ENCODE data around the gene SEMA4C.

Gene SEMA4C

GRCh38 chr2:96839875-96840850 is 29.7 kb downstream of the SEMA4C start:
- no peak for DNase-seq

- no peak for DNase-seq
Measured at GRCh38 chr2:96839293-96839874, 30.5 kb downstream of the SEMA4C start.

DNA sequence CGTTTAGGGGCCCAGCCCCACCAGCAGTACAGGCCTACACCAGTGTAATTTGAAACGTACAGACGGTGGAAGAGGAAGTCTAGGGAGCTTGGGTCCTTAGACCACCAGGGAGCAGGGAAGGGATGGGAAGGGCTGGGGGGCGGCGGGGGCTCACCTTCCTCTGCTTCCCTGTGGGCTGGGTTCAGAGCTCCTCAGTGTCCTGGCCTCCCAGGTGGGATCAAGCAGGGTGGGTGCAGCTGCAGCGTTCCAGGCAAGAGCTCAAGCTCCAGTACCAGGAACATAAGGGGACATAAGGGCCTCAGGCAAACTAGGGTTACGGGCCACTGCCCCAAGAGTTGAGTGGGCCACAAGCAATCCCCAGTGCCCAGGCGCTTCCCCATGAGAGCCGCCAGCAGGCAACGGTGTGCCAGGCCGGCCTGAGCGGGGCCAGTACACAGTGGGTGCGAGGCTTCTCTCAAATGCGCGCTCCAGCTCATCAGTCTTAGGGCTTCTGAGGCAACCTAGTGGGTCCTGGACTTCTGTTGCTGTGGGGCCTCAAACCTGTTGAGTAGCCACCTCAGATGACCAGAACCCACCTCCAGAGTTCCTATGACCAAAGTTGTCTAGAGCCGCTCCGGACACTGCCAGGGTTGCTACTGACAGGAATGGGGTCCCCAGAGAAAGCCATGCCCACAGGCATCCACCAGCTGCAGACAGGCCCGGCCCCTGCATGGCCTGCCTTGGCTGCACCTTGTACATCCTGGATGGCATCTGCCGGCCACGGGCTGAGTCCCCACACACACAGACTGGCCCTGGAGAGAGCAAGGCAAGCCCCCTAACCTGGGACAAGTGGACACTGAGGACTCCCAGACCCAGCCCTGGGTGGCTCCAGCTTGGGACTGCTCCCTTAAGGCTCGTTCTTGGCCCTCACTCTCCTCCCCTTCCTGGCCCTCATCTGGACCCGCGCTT is 31.3 kb downstream of the SEMA4C start:
- no peak for DNase-seq

GRCh38 chr2:96837575-96837974 is 32.3 kb downstream of the SEMA4C start:
- DNase-seq = no peak

DNA sequence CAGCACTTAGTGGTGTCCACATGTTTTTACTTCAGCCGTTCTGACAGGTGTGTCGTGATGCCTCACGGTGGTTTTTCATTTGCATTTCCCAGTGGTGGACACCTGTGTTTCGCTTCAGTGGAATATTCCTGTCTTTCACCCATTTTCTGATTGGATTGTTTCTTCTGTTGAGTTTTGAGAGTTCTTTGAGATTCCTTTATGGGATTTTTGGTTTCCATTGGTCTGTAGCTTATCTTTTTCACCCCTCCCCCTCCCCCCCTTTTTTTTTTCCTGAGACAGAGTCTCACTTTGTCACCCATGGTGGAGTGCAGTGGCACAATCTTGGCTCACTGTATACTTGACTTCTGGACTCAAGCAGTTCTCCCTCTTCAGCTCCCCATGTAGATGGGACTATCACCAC is 34.0 kb downstream of the SEMA4C start:
- no peak for DNase-seq

- DNase-seq = peak; percentile 93
Measured at GRCh38 chr2:96832754-96833507, 36.9 kb downstream of the SEMA4C start.

DNA sequence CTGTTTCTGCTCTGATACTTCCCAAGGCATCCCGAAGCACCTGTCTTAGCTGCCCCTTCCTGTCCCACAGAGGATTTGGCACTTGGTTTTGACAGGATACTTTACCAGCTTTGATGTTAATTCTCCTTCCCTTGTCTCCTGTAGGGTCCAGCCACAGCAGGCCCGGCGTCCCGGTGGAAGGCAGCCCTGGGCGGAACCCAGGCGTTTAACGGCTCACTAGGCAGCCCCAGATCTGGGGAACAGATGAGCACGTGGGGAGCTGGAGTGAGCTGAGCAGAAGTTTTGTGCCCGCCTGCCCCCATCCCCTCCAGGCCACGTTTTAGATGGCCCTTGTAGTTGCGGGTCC is 37.5 kb downstream of the SEMA4C start:
- no peak for DNase-seq

GRCh38 chr2:96831679-96832078 is 38.2 kb downstream of the SEMA4C start:
- DNase-seq = no peak

DNA sequence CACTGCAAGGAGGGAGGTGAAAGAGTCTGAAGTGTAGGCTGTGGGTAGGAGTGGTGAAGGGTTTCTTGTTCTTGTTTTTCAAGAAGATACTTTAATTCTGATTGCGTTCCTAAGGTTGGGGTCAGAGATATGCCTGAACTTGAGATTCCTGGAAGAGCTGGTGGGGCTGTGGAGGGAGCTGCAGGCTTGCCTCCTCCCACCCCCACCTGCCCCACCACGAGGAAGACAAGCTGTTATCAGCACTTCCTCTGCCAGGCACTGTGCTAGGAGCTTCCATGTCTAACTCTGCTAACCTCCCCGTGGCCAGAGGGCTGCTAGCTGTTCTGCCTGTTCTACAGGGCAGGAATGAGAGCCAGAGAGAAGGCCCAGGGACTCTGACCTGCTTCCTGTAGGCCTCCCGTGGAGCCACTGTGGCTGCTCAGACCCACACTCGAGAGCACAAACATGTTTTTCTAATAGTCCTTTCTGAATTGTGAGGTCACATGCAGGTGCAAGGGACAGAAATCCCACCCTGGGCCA is 39.8 kb downstream of the SEMA4C start:
- DNase-seq = no peak

GRCh38 chr2:96828874-96829273 is 41.0 kb downstream of the SEMA4C start:
- DNase-seq = no peak

DNA sequence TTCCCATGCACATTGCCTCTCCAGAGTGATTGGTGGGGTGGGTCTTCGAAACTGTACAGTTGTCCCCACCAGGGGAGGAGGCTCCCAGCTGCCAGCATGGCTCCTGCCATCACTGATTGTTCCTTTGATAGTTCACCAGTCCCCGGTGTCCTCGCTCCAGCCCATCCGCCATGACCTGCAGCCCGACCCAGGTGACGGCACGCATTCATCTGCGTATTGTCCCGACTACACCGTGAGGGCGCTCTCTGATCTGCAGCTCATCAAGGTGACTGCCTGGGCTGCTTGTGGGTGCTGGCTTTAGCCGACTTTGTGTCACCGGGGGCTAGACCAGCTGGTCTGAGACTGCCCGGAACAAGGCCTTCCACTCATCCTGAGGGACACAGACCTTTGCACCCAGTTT is 41.4 kb downstream of the SEMA4C start:
- no peak for DNase-seq

GRCh38 chr2:96826546-96827278 is 43.2 kb downstream of the SEMA4C start:
- DNase-seq = no peak

- no peak for DNase-seq
Measured at GRCh38 chr2:96825057-96825456, 44.8 kb downstream of the SEMA4C start.

DNA sequence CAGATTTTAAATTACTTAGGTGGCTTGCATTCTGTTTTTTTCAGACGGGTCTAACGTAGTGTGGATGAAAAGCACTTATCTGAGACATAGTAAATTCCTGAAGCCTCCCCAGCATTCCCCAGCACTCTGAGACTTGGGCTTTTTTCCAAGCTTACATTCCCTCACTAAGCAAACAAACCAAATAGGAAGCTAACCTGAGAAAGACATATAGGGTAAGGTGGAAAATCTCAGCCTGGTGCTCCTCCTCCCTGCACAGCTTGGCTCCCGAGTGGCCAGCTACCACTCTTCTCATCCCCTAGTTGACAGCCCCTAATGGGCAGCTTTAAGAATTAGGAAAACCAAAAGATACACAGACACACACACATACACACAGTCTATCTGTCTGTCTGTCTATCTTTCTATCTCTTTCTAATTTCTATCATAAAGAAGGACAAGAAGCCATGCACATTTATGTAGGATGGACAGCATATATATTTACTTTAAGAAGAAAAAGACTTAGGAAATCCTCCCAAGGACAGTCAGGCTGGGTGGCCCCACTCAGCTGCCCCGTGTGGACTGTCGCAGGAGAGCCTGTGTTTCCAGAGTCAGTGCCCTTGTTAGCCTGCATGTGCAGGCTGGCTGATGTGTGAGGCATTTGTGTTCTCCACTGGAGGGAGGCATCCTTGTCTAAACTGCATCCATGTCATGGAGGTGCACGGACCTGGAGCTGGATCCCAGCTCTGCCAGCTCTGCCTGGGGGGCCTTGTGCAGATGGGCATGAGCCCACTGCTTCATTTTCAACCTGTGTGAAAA is 45.6 kb downstream of the SEMA4C start:
- no peak for DNase-seq

DNA sequence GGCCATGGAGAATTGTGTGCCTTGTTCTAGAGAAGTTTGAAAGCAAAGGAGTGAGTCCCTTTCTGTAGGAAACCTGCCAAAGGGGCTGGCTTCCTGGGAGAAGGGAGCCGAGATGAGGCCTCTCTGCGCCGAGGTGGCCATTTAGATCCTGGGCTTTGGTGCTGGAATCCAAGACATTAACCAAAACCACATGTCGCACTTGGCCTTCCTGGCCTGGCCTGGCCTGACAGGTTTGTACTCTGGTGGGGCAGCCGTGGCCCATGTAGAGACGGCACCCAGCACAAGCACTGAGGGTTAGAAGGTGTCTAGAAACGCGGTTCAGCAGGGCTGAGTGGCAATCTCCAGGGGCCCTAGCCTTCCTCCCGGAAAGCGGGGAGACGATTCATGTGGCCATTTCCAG is 46.7 kb downstream of the SEMA4C start:
- DNase-seq = no peak

DNA sequence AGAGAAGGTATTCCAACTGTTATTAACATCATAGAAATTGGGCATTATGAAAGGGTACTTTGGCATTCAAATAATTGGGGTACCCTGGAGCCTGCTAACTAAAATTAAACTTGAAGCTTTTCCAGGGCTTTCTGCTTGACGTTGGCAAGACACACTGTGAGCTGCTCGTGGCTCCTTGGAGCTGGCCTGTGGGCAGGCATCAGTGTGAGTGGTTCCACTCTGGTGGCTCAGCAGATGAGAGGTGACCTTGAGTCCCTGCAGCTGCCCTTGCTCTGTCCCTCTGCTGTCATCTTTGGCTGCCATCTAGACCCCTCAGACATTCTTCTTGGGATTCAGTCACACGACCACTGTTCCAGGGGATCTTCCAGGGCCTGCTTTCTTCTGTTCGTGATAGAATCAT is 47.1 kb downstream of the SEMA4C start:
- no peak for DNase-seq

DNA sequence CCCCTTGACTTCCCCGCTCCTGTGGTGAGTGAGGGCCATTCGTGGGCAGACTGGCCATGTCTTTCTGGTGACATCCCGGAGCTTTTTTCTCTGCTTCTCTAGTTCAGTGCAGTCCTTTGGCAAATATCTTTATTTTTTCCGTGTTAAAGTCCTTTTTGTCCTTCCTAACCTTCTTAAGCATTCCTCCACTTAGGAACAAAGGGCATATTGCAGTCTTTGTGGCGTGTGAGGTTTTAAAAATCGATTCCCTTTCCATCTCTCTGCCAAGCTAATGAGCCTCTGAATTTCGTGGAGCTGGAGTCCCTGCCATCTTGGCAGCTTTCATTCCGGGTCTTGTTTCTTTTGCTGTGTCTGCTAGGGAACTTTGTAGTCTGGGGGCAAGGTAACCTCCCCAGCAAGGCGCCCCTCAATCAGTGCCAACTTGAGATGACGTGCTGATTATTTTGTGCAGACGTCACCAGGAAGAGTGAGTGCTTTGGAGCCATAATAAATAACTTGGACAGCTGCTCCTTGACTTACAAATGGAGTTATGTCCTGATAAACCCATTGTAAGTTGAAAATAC is 48.7 kb downstream of the SEMA4C start:
- DNase-seq = no peak

DNA sequence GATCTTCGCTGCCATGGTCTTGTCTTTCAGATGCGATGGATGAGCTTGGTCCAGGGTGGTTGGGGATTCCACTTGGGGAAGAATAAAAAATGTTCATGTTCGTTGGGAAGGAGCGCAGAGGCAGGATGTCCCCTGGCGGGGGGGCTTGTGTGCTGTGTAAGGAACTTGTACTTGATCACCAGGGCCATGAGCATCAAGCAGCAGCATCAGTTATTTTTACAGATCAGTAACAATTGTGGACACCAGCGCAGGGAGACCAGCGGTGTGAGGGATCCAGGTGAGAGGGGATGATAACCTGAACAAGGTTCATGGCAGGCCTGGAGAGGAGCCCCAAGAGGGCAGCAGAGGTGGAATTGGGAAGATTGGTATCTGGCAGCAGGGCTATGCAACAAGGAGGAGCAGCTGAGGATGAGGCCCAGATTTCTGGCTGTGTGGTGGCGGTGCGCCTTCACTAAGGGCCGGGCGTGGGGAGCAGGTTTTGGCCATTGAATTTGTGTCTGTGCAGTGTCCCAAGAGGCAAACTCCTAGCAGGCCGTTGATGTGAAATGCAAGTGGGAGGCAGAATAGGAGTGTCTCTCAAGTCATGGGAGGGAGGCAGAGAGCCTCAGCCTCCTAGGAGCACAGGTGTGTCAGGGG is 49.9 kb downstream of the SEMA4C start:
- no peak for DNase-seq

- DNase-seq = peak; percentile 47
Measured at GRCh38 chr2:96819128-96819875, 50.6 kb downstream of the SEMA4C start.
